WTC11 (cell line): ENCODE results near the gene ARHGAP42. TPM values are rescaled to one million over a fixed set of nuclear protein-coding genes. Genes with fewer than 3 reads are reported as not detected.

Experiments
- ATAC-seq: fragments of 200-7000 bp; cut with Tn5 transposase; 2 replicates; pipeline ENCODE4 v1.10.0; 2021; ENCODE audit warnings: mild to moderate bottlenecking, moderate library complexity
- CTCF ChIA-PET: fragments of 300-600 bp; sonication (Branson Sonifier 250); formaldehyde crosslinking; loops from one replicate; lab custom pipeline; 2021; ENCODE audit warnings: antibody characterized with exemption; lab: Charles Lee
- POLR2A ChIA-PET: fragments of 350-600 bp; sonication (Branson Sonifier 250); formaldehyde crosslinking; loops from one replicate; lab custom pipeline; 2021; ENCODE audit warnings: antibody characterized with exemption; lab: Charles Lee
- DNase-seq: peaks from one replicate; pipeline ENCODE4 v3.0.0; 2021; ENCODE audit warnings: low spot score
- H3K27ac Mint-ChIP-seq: 2 replicates; pipeline ENCODE4 v1.8.0; 2021; ENCODE audit warnings: mixed read lengths
- H3K27me3 Mint-ChIP-seq: 2 replicates; pipeline ENCODE4 v1.8.0; 2021; ENCODE audit warnings: low read depth, mild to moderate bottlenecking, moderate library complexity, mixed read lengths
- H3K36me3 Mint-ChIP-seq: 2 replicates; pipeline ENCODE4 v1.8.0; 2021; ENCODE audit warnings: mixed read lengths
- H3K4me1 Mint-ChIP-seq: 2 replicates; pipeline ENCODE4 v1.8.0; 2022; ENCODE audit warnings: mixed read lengths
- H3K4me3 Mint-ChIP-seq: 2 replicates; pipeline ENCODE4 v1.8.0; 2021; ENCODE audit warnings: mild to moderate bottlenecking, moderate library complexity, mixed read lengths
- H3K9me3 Mint-ChIP-seq: 2 replicates; pipeline ENCODE4 v1.8.0; 2021; ENCODE audit warnings: mixed read lengths
- CREB1 ChIP-seq: sonication (generic); formaldehyde crosslinking; IDR thresholded peaks from 2 replicates; pipeline ENCODE4 v1.8.0; 2023; ENCODE audit warnings: mild to moderate bottlenecking, missing genetic modification reagents
- CREM ChIP-seq: sonication (generic); formaldehyde crosslinking; IDR thresholded peaks from 2 replicates; pipeline ENCODE4 v1.8.1; 2022; ENCODE audit warnings: mild to moderate bottlenecking, missing genetic modification reagents, moderate library complexity
- ELF4 ChIP-seq: sonication (generic); formaldehyde crosslinking; IDR thresholded peaks from 2 replicates; pipeline ENCODE4 v1.8.1; 2022; ENCODE audit warnings: low read depth, mild to moderate bottlenecking, moderate library complexity, missing genetic modification reagents
- FOXJ3 ChIP-seq: sonication (generic); formaldehyde crosslinking; IDR thresholded peaks from 2 replicates; pipeline ENCODE4 v1.9.0; 2021; ENCODE audit warnings: missing genetic modification reagents, mild to moderate bottlenecking, borderline replicate concordance
- FOXK1 ChIP-seq: sonication (generic); formaldehyde crosslinking; IDR thresholded peaks from 2 replicates; pipeline ENCODE4 v1.8.0; 2022; ENCODE audit warnings: mild to moderate bottlenecking, moderate library complexity, missing genetic modification reagents
- GABPB1 ChIP-seq: sonication (generic); formaldehyde crosslinking; IDR thresholded peaks from 2 replicates; pipeline ENCODE4 v1.8.1; 2023; ENCODE audit warnings: mild to moderate bottlenecking, missing genetic modification reagents
- HMGA2 ChIP-seq: fragments of 250-450 bp; sonication (Bioruptor Pico); IDR thresholded peaks from 2 replicates; pipeline ENCODE4 v1.4.0; 2021; ENCODE audit warnings: mild to moderate bottlenecking, moderate library complexity
- JAZF1 ChIP-seq: fragments of 250-450 bp; sonication (Bioruptor Pico); IDR thresholded peaks from 2 replicates; pipeline ENCODE4 v1.9.0; 2021; ENCODE audit warnings: moderate library complexity, mild to moderate bottlenecking, inconsistent platforms
- NR3C1 ChIP-seq: sonication (generic); formaldehyde crosslinking; conservative IDR thresholded peaks from 2 replicates; pipeline ENCODE4 v1.8.1; 2023; ENCODE audit warnings: low read depth, mild to moderate bottlenecking, missing genetic modification reagents
- ZNF416 ChIP-seq: fragments of 250-450 bp; sonication (Bioruptor Pico); IDR thresholded peaks from 2 replicates; pipeline ENCODE4 v1.9.0; 2021; ENCODE audit warnings: mild to moderate bottlenecking, inconsistent platforms
- total RNA-seq: library from RNA; stranded (reverse); gene quantifications from 3 replicates; pipeline ENCODE4 v1.2.3, GENCODE V29; 2021
- TF ChIP-seq, protein P1 (sequence below): sonication (generic); formaldehyde crosslinking; conservative IDR thresholded peaks from 2 replicates; pipeline ENCODE4 v1.8.1; 2023; ENCODE audit warnings: mild to moderate bottlenecking, low read depth, missing genetic modification reagents, moderate library complexity
- TF ChIP-seq, protein P2 (sequence below): sonication (generic); formaldehyde crosslinking; IDR thresholded peaks from 2 replicates; pipeline ENCODE4 v1.8.1; 2022; ENCODE audit warnings: missing genetic modification reagents, borderline replicate concordance
- TF ChIP-seq, protein P3 (sequence below): sonication (generic); formaldehyde crosslinking; IDR thresholded peaks from 2 replicates; pipeline ENCODE4 v1.8.0; 2022; ENCODE audit warnings: mild to moderate bottlenecking, missing genetic modification reagents
- TF ChIP-seq, protein P4 (sequence below): sonication (generic); formaldehyde crosslinking; IDR thresholded peaks from 2 replicates; pipeline ENCODE4 v1.8.1; 2022; ENCODE audit warnings: low read depth, missing genetic modification reagents, borderline replicate concordance
- TF ChIP-seq, protein P5 (sequence below): fragments of 250-450 bp; sonication (Bioruptor Pico); IDR thresholded peaks from 2 replicates; pipeline ENCODE4 v1.9.0; 2021; ENCODE audit warnings: mild to moderate bottlenecking
- TF ChIP-seq, protein P6 (sequence below): fragments of 250-450 bp; sonication (Bioruptor Pico); IDR thresholded peaks from 2 replicates; pipeline ENCODE4 v1.9.0; 2021; ENCODE audit warnings: moderate library complexity, mild to moderate bottlenecking, inconsistent platforms, borderline replicate concordance
- TF ChIP-seq, protein P7 (sequence below): fragments of 250-450 bp; sonication (Bioruptor Pico); IDR thresholded peaks from 2 replicates; pipeline ENCODE4 v1.9.0; 2021; ENCODE audit warnings: mild to moderate bottlenecking
- TF ChIP-seq, protein P8 (sequence below): sonication (generic); formaldehyde crosslinking; IDR thresholded peaks from 2 replicates; pipeline ENCODE4 v1.8.0; 2022; ENCODE audit warnings: mild to moderate bottlenecking, missing genetic modification reagents
- TF ChIP-seq, protein P9 (sequence below): sonication (generic); formaldehyde crosslinking; IDR thresholded peaks from 2 replicates; pipeline ENCODE4 v1.8.1; 2023; ENCODE audit warnings: mild to moderate bottlenecking, moderate library complexity, missing genetic modification reagents

ARHGAP42 gene
- total RNA-seq, 1 experiment from 2014 or later, result 32.5 TPM

DNA sequence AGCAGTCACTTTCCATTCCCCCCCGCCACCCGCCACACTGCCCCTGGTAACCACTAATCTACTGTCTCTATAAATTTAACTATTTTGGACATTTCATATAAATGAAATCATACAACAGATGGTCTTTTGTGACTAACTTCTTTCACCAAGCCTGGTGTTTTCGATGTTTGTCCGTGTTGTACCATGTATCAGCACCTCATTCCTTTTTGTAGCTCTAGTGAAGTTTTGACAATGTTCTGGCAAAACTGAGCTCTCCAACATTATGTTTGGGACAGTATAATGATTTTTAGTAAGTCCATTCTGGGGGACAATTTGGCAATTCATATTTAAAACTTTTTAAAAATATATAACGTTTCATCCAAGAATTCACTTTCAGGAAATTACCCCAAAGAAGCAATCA is 45.6 kb upstream of the ARHGAP42 start:
- peaks cover 4% of the 10 kb centered on the region; the same call in 1 of the 2 replicates for H3K9me3 Mint-ChIP-seq
- peaks cover 22% of the 10 kb centered on the region for H3K4me1 Mint-ChIP-seq
- no peak overlapping the region for H3K4me3 Mint-ChIP-seq
- ATAC-seq (no peak), DNase-seq (no peak)
- TF ChIP-seq CREM (CRISPR knock-in tag), result no peak
- TF ChIP-seq, protein P1, sequence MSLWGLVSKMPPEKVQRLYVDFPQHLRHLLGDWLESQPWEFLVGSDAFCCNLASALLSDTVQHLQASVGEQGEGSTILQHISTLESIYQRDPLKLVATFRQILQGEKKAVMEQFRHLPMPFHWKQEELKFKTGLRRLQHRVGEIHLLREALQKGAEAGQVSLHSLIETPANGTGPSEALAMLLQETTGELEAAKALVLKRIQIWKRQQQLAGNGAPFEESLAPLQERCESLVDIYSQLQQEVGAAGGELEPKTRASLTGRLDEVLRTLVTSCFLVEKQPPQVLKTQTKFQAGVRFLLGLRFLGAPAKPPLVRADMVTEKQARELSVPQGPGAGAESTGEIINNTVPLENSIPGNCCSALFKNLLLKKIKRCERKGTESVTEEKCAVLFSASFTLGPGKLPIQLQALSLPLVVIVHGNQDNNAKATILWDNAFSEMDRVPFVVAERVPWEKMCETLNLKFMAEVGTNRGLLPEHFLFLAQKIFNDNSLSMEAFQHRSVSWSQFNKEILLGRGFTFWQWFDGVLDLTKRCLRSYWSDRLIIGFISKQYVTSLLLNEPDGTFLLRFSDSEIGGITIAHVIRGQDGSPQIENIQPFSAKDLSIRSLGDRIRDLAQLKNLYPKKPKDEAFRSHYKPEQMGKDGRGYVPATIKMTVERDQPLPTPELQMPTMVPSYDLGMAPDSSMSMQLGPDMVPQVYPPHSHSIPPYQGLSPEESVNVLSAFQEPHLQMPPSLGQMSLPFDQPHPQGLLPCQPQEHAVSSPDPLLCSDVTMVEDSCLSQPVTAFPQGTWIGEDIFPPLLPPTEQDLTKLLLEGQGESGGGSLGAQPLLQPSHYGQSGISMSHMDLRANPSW (CRISPR knock-in tag), result no peak
- TF ChIP-seq, protein P2, sequence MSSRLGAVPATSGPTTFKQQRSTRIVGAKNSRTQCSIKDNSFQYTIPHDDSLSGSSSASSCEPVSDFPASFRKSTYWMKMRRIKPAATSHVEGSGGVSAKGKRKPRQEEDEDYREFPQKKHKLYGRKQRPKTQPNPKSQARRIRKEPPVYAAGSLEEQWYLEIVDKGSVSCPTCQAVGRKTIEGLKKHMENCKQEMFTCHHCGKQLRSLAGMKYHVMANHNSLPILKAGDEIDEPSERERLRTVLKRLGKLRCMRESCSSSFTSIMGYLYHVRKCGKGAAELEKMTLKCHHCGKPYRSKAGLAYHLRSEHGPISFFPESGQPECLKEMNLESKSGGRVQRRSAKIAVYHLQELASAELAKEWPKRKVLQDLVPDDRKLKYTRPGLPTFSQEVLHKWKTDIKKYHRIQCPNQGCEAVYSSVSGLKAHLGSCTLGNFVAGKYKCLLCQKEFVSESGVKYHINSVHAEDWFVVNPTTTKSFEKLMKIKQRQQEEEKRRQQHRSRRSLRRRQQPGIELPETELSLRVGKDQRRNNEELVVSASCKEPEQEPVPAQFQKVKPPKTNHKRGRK (CRISPR knock-in tag), result no peak
- TF ChIP-seq, protein P3, sequence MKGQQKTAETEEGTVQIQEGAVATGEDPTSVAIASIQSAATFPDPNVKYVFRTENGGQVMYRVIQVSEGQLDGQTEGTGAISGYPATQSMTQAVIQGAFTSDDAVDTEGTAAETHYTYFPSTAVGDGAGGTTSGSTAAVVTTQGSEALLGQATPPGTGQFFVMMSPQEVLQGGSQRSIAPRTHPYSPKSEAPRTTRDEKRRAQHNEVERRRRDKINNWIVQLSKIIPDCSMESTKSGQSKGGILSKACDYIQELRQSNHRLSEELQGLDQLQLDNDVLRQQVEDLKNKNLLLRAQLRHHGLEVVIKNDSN, result no peak
- TF ChIP-seq, protein P4, sequence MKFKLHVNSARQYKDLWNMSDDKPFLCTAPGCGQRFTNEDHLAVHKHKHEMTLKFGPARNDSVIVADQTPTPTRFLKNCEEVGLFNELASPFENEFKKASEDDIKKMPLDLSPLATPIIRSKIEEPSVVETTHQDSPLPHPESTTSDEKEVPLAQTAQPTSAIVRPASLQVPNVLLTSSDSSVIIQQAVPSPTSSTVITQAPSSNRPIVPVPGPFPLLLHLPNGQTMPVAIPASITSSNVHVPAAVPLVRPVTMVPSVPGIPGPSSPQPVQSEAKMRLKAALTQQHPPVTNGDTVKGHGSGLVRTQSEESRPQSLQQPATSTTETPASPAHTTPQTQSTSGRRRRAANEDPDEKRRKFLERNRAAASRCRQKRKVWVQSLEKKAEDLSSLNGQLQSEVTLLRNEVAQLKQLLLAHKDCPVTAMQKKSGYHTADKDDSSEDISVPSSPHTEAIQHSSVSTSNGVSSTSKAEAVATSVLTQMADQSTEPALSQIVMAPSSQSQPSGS (CRISPR knock-in tag), result no peak
- TF ChIP-seq, protein P5, sequence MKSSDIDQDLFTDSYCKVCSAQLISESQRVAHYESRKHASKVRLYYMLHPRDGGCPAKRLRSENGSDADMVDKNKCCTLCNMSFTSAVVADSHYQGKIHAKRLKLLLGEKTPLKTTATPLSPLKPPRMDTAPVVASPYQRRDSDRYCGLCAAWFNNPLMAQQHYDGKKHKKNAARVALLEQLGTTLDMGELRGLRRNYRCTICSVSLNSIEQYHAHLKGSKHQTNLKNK (CRISPR knock-in tag), result no peak
- TF ChIP-seq ZNF416 (CRISPR knock-in tag), result no peak
- TF ChIP-seq, protein P6, sequence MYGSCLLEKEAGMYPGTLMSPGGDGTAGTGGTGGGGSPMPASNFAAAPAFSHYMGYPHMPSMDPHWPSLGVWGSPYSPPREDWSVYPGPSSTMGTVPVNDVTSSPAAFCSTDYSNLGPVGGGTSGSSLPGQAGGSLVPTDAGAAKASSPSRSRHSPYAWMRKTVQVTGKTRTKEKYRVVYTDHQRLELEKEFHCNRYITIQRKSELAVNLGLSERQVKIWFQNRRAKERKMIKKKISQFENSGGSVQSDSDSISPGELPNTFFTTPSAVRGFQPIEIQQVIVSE (CRISPR knock-in tag), result no peak
- no peaks in the 10 kb centered on the region for H3K36me3 Mint-ChIP-seq
- no peak overlapping the region for H3K27ac Mint-ChIP-seq
- CTCF ChIA-PET, result no interaction called here
- POLR2A ChIA-PET, result no interaction called here
- no peaks in the 10 kb centered on the region; the same call in 1 of the 2 replicates for H3K27me3 Mint-ChIP-seq

DNA sequence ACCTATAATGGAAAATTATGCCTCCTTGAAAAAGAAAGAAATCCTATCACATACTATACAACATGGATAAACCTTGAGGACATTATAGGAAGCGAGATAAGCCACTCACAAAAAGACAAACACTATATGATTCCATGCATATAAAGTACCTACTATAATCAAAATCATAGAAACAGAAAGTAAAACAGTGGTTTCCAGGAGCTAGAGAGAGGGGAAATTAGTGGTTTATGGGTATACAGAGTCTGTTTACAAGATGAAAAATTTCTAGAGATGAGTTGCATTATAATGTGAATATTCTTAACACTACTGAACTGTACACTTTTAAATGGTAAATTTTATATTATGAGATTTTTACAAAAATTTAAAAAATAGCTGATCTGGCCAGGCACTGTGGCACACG is 40.5 kb upstream of the ARHGAP42 start:
- Mint-ChIP-seq H3K27ac (no peak overlapping the region), H3K4me1 (peaks cover 16% of the 10 kb centered on the region; the same call in 1 of the 2 replicates), H3K27me3 (no peaks in the 10 kb centered on the region), H3K4me3 (no peak overlapping the region), H3K9me3 (peaks cover 30% of the 10 kb centered on the region), H3K36me3 (peaks cover 16% of the 10 kb centered on the region)
- ATAC-seq (no peak), DNase-seq (no peak)
- TF ChIP-seq HMGA2 (CRISPR knock-in tag), result no peak
- no peak for TF ChIP-seq JAZF1 (CRISPR knock-in tag)
- TF ChIP-seq GABPB1 (CRISPR knock-in tag), result no peak
- TF ChIP-seq, protein P7, sequence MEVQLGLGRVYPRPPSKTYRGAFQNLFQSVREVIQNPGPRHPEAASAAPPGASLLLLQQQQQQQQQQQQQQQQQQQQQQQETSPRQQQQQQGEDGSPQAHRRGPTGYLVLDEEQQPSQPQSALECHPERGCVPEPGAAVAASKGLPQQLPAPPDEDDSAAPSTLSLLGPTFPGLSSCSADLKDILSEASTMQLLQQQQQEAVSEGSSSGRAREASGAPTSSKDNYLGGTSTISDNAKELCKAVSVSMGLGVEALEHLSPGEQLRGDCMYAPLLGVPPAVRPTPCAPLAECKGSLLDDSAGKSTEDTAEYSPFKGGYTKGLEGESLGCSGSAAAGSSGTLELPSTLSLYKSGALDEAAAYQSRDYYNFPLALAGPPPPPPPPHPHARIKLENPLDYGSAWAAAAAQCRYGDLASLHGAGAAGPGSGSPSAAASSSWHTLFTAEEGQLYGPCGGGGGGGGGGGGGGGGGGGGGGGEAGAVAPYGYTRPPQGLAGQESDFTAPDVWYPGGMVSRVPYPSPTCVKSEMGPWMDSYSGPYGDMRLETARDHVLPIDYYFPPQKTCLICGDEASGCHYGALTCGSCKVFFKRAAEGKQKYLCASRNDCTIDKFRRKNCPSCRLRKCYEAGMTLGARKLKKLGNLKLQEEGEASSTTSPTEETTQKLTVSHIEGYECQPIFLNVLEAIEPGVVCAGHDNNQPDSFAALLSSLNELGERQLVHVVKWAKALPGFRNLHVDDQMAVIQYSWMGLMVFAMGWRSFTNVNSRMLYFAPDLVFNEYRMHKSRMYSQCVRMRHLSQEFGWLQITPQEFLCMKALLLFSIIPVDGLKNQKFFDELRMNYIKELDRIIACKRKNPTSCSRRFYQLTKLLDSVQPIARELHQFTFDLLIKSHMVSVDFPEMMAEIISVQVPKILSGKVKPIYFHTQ (CRISPR knock-in tag), result no peak
- no peak for TF ChIP-seq NR3C1 (CRISPR knock-in tag)
- TF ChIP-seq, protein P8, sequence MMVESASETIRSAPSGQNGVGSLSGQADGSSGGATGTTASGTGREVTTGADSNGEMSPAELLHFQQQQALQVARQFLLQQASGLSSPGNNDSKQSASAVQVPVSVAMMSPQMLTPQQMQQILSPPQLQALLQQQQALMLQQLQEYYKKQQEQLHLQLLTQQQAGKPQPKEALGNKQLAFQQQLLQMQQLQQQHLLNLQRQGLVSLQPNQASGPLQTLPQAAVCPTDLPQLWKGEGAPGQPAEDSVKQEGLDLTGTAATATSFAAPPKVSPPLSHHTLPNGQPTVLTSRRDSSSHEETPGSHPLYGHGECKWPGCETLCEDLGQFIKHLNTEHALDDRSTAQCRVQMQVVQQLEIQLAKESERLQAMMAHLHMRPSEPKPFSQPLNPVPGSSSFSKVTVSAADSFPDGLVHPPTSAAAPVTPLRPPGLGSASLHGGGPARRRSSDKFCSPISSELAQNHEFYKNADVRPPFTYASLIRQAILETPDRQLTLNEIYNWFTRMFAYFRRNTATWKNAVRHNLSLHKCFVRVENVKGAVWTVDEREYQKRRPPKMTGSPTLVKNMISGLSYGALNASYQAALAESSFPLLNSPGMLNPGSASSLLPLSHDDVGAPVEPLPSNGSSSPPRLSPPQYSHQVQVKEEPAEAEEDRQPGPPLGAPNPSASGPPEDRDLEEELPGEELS (CRISPR knock-in tag), result no peak
- no peak for TF ChIP-seq FOXK1 (CRISPR knock-in tag)
- TF ChIP-seq, protein P9, sequence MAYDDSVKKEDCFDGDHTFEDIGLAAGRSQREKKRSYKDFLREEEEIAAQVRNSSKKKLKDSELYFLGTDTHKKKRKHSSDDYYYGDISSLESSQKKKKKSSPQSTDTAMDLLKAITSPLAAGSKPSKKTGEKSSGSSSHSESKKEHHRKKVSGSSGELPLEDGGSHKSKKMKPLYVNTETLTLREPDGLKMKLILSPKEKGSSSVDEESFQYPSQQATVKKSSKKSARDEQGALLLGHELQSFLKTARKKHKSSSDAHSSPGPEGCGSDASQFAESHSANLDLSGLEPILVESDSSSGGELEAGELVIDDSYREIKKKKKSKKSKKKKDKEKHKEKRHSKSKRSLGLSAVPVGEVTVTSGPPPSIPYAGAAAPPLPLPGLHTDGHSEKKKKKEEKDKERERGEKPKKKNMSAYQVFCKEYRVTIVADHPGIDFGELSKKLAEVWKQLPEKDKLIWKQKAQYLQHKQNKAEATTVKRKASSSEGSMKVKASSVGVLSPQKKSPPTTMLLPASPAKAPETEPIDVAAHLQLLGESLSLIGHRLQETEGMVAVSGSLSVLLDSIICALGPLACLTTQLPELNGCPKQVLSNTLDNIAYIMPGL (CRISPR knock-in tag), result no peak
- no peak for TF ChIP-seq FOXJ3 (CRISPR knock-in tag)
- TF ChIP-seq CREB1 (CRISPR knock-in tag), result no peak
- TF ChIP-seq CREM (CRISPR knock-in tag), result no peak
- no peak for TF ChIP-seq ELF4 (CRISPR knock-in tag)
- ChIA-PET CTCF (no interaction called here), POLR2A (no interaction called here)
